Ovary (tissue), 9 donors: Measurements from ENCODE around the gene METTL25. TPM values are rescaled to one million over a fixed set of nuclear protein-coding genes. Genes with fewer than 3 reads are reported as not detected.

Experiments
- DNase-seq, 5 donors: peaks; one replicate each; pipeline ENCODE4 v3.0.0-alpha.2; 2019 to 2020
- H3K27ac ChIP-seq, 2 donors: fragments of 200-600 bp; one replicate each; pipeline versions ENCODE4 v1.5.1 to v1.8.0; 2019 to 2022
- H3K27me3 ChIP-seq: fragments of 200-600 bp; one replicate; pipeline ENCODE4 v1.8.0; 2022
- H3K36me3 ChIP-seq: fragments of 200-600 bp; sonication (generic); one replicate; pipeline ENCODE4 v1.5.1; 2019
- H3K4me1 ChIP-seq: one replicate; pipeline ENCODE4 v1.8.1; 2013; ENCODE audit warnings: mild to moderate bottlenecking, moderate library complexity; ENCODE audit not compliant: insufficient read depth
- H3K4me3 ChIP-seq: fragments of 200-600 bp; sonication (generic); one replicate; pipeline ENCODE4 v1.5.1; 2017
- H3K9me3 ChIP-seq, 2 donors: fragments of 200-600 bp in 1 of 2; sonication (generic) in 1 of 2; one replicate each; pipeline versions ENCODE4 v1.5.1 to v1.8.1; 2013 to 2019; ENCODE audit warnings: mild to moderate bottlenecking in 1 of 2, moderate library complexity in 1 of 2
- CTCF ChIP-seq, 3 donors: fragments of 450-650 bp in 2 of 3; fragments of 200-600 bp in 1 of 3; IDR thresholded peaks; one replicate each; pipeline versions ENCODE4 v1.5.1 to v1.8.0; 2016 to 2022; ENCODE audit warnings: antibody characterized with exemption in 3 of 3, mild to moderate bottlenecking in 1 of 3
- EP300 ChIP-seq: sonication (generic); formaldehyde crosslinking; IDR thresholded peaks from one replicate; pipeline ENCODE4 v1.6.1; 2017; ENCODE audit warnings: antibody characterized with exemption
- POLR2A ChIP-seq: fragments of 450-650 bp; IDR thresholded peaks from one replicate; pipeline ENCODE4 v1.6.1; 2017; ENCODE audit warnings: antibody characterized with exemption, mild to moderate bottlenecking, moderate library complexity
- WGBS, 3 donors: extraction: QIAGEN DNeasy Blood & Tissue Kit in 1 of 3; methylation state at CpG; one replicate each; pipeline versions ENCODE4 v1.1.5 to v1.1.7; 2013 to 2017; 5-methylcytosine and 5-hydroxymethylcytosine counted together
- intact Hi-C, 4 donors: fragments of 100-400 bp; cut with DNase I; formaldehyde crosslinking; loops; one replicate each; pipeline versions ENCODE4 v1.11.0 to v1.15.1; 2022 to 2023
- polyA plus RNA-seq, 2 donors: library from polyadenylated mRNA; stranded (reverse); fragments of 200-250 nt in 1 of 2; fragments of 350-450 nt in 1 of 2; fragmentation: Illumina TruSeq in 1 of 2; extraction: RNeasy Lipid Tissue Mini Kit (QIAGEN cat#74804) in 1 of 2; gene quantifications; one replicate each; pipeline ENCODE4 v1.2.3, GENCODE V29; 2013 to 2014
- total RNA-seq, 7 donors: library from RNA; depleted of rRNA in 2 of 7; stranded (reverse); fragments of >200 nt in 2 of 7; fragmentation: NEBNext Ultra II Directional in 3 of 7; extraction: Animal tissue kit (Norgen Biotek cat#: 25700) in 3 of 7; gene quantifications; one replicate each; pipeline versions ENCODE4 v1.1.0 to v1.2.4, GENCODE V29; 2016 to 2023
- donor health status: DM: no; HTN: no; CAD: no; lungs with moderate emphysema.
- donor health status: DM: no; HTN: no; CAD: no.
- donor health status: Bipolar disorder and iron deficiency.
- donor health status: DM: yes; HTN: yes; CAD: no.
- donor health status: DM: no; HTN: no; CAD: no.
- donor health status: DM: yes; HTN: yes; CAD: no.

Gene METTL25
- total and polyA plus RNA-seq, 9 donors: 5.7 to 21.2 (median 11.8) TPM

- Histone ChIP-seq H3K4me1 (peaks cover 2% of the 10 kb centered on the region), H3K9me3 (no peaks in the 10 kb centered on the region), H3K27me3 (no peaks in the 10 kb centered on the region), H3K27ac (no peak overlapping the region), H3K4me3 (no peak overlapping the region), H3K36me3 (no peaks in the 10 kb centered on the region)
- no peak for DNase-seq
- intact Hi-C loops: no loop called here
- WGBS, 3 donors: 76 to 91% (median 82%) methylated on average over 4 of the region's 4 CpGs
- TF ChIP-seq CTCF (IDR thresholded peaks at IDR 0.05) (no peak), EP300 (no peak), POLR2A (no peak)
Measured at GRCh38 chr12:82363990-82364389, 5.7 kb downstream of the METTL25 start.

GRCh38 chr12:82366197-82366596 is 7.9 kb downstream of the METTL25 start:
- H3K27ac ChIP-seq: no peak overlapping the region
- DNase-seq: no peak
- intact Hi-C loops: no loop called here
- H3K4me3 ChIP-seq: no peak overlapping the region
- no peak for TF ChIP-seq CTCF (IDR thresholded peaks at IDR 0.05)
- no peaks in the 10 kb centered on the region for H3K36me3 ChIP-seq
- no peaks in the 10 kb centered on the region for H3K4me1 ChIP-seq
- no peaks in the 10 kb centered on the region for H3K9me3 ChIP-seq
- WGBS, 3 donors: 81 to 86% (median 83%) methylated on average over 1 of the region's 1 CpG
- no peaks in the 10 kb centered on the region for H3K27me3 ChIP-seq

- no peaks in the 10 kb centered on the region for H3K4me1 ChIP-seq
- H3K4me3 ChIP-seq: no peak overlapping the region
- no peak overlapping the region for H3K27ac ChIP-seq
- DNase-seq: no peak
- intact Hi-C loops: no loop called here
- no peaks in the 10 kb centered on the region for H3K36me3 ChIP-seq
- H3K27me3 ChIP-seq: no peaks in the 10 kb centered on the region
- 91 to 97% (median 95%) methylated on average over 2 of the region's 2 CpGs for WGBS, 3 donors
- TF ChIP-seq POLR2A (no peak), EP300 (no peak), CTCF (IDR thresholded peaks at IDR 0.05) (no peak)
- H3K9me3 ChIP-seq: no peaks in the 10 kb centered on the region
Measured at GRCh38 chr12:82375201-82375600, 16.9 kb downstream of the METTL25 start.

GRCh38 chr12:82378997-82379396 is 20.7 kb downstream of the METTL25 start:
- Histone ChIP-seq H3K9me3 (no peaks in the 10 kb centered on the region), H3K36me3 (no peaks in the 10 kb centered on the region), H3K27me3 (no peaks in the 10 kb centered on the region), H3K4me3 (no peak overlapping the region), H3K27ac (no peak overlapping the region), H3K4me1 (no peaks in the 10 kb centered on the region)
- TF ChIP-seq CTCF (IDR thresholded peaks at IDR 0.05): no peak
- no peak for TF ChIP-seq EP300
- no peak for TF ChIP-seq POLR2A
- intact Hi-C loops: no loop called here
- DNase-seq: no peak

- no peak for DNase-seq
- Histone ChIP-seq H3K27ac (no peak overlapping the region), H3K4me1 (no peaks in the 10 kb centered on the region), H3K4me3 (no peak overlapping the region), H3K27me3 (no peaks in the 10 kb centered on the region), H3K36me3 (no peaks in the 10 kb centered on the region), H3K9me3 (no peaks in the 10 kb centered on the region)
- no peak for TF ChIP-seq CTCF (IDR thresholded peaks at IDR 0.05)
- no peak for TF ChIP-seq EP300
- no peak for TF ChIP-seq POLR2A
- WGBS, 3 donors: 55 to 64% (median 59%) methylated on average over 2 of the region's 2 CpGs
- intact Hi-C loops: no loop called here
Measured at GRCh38 chr12:82383930-82384552, 25.7 kb downstream of the METTL25 start.
